Muscle of leg (tissue), 11 donors: Measurements from ENCODE around the gene GRIK4. TPM values are rescaled to one million over a fixed set of nuclear protein-coding genes. Genes with fewer than 3 reads are reported as not detected.

Source experiments
- DNase-seq: peaks from one replicate; pipeline ENCODE4 v3.0.0; 2013
- H3K27ac ChIP-seq: one replicate; pipeline ENCODE4 v1.5.1; 2013; ENCODE audit warnings: mild to moderate bottlenecking, low read length, control low read depth
- H3K27me3 ChIP-seq: one replicate; pipeline ENCODE4 v1.6.1; 2013; ENCODE audit warnings: low read length; ENCODE audit not compliant: control insufficient read depth, insufficient read depth
- H3K36me3 ChIP-seq: one replicate; pipeline ENCODE4 v1.6.1; 2013; ENCODE audit warnings: low read length; ENCODE audit not compliant: control insufficient read depth, insufficient read depth
- H3K4me1 ChIP-seq: one replicate; pipeline ENCODE4 v1.6.1; 2013; ENCODE audit warnings: low read length; ENCODE audit not compliant: control insufficient read depth, insufficient read depth
- H3K4me3 ChIP-seq: one replicate; pipeline ENCODE4 v1.5.1; 2013; ENCODE audit warnings: low read length, control low read depth
- H3K9me3 ChIP-seq: replicated peaks from 2 replicates; pipeline ENCODE4 v1.6.1; 2013; ENCODE audit warnings: low read depth, low read length; ENCODE audit not compliant: control insufficient read depth
- WGBS: methylation state at CpG from one replicate; pipeline ENCODE4 v1.1.5; 2013; ENCODE audit warnings: missing lambda C conversion rate; ENCODE audit not compliant: insufficient coverage; 5-methylcytosine and 5-hydroxymethylcytosine counted together
- polyA plus RNA-seq, 8 donors: library from polyadenylated mRNA; unstranded; fragments of 120-200 nt; gene quantifications; one replicate each; pipeline versions ENCODE4 v1.2.1 to v1.2.3, GENCODE V29; 2013; ENCODE audit warnings: inconsistent platforms in 1 of 8, low replicate concordance in 1 of 8; ENCODE audit not compliant: insufficient read length in 8 of 8, insufficient read depth in 1 of 8
- total RNA-seq: library from RNA; stranded (reverse); fragments of 120-200 nt; gene quantifications from one replicate; pipeline ENCODE4 v1.2.4, GENCODE V29; 2013

The GRIK4 gene
- total and polyA plus RNA-seq, 9 donors, result 0.09 to 1.3 (median 0.50) TPM

DNA sequence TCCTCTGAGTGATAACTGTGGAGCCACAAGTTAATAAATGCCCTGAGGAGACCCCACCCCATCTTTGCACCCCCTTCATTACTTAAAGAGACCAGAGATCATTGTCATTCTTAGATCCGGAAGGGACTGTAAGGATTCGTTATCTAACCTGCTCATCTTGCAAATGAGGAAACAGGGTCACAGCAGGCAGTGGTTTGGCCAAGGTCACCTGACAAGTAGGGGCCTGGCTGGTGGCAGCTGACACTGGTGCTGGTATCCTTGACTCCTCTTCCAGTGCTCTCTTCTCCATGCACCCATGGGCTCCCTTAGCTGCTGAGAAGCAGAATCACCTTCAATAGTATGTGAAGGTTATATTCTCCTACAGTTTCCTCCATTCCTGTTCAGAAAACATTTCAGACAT, 151.6 kb downstream of the GRIK4 start:
- DNase-seq, result no peak
- Histone ChIP-seq H3K4me1 (no peaks in the 10 kb centered on the region), H3K36me3 (no peaks in the 10 kb centered on the region), H3K27me3 (peaks cover 25% of the 10 kb centered on the region), H3K27ac (no peak overlapping the region), H3K9me3 (no peaks in the 10 kb centered on the region), H3K4me3 (no peak overlapping the region)
- WGBS, result 46% methylated on average over 2 of the region's 2 CpGs

DNA sequence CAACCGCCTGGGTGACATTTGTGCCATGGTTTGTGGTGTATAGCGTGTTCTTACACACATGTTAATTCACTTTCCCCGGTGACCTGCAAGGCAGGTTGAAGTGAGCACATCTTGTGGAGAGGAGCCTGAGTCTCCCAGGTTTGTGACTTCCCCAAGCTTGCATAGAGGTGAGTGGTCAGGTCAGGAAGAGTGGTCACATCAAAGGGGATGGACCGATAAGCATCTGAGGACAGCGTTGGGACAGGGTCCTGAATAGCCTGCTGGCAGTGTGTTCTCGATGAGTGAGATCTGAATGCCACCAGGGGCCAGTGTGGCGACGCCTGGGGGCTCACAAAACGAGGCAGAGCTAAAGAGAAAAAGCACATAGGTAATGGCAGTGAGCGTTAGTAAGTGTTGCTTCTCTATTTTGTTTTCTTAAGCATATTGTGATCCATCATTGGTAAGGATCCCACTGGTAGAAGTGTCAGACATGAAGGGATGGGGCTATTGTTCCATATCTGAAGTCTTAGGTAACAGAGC, 154.6 kb downstream of the GRIK4 start:
- peaks cover 17% of the 10 kb centered on the region for H3K27me3 ChIP-seq
- no peak overlapping the region for H3K4me3 ChIP-seq
- H3K27ac ChIP-seq, result no peak overlapping the region
- no peaks in the 10 kb centered on the region for H3K4me1 ChIP-seq
- H3K9me3 ChIP-seq, result no peaks in the 10 kb centered on the region
- 41% methylated on average over 6 of the region's 10 CpGs for WGBS
- no peak for DNase-seq
- H3K36me3 ChIP-seq, result no peaks in the 10 kb centered on the region

DNA sequence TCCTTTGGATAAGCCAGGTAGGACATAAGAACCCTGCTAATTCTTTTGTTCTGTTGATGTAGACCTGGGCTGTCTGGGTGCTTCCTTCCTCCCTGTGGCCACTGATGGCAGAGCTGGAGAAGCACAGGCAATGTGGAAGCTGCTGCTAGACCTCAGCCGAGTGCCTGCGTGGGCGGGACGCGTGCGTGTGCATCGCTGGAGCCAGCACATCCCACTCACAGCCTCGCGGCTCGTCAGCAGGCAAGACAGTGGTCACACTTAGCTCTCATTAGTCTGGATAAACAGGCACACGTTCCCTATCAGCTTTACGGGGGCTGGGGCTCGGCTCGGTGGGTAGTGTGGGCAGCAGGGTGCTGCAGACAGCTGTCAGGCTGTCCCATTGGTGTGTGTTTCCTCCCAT, 155.7 kb downstream of the GRIK4 start:
- Histone ChIP-seq H3K4me1 (no peaks in the 10 kb centered on the region), H3K27me3 (peaks cover 17% of the 10 kb centered on the region), H3K4me3 (no peak overlapping the region), H3K27ac (no peak overlapping the region), H3K36me3 (no peaks in the 10 kb centered on the region), H3K9me3 (no peaks in the 10 kb centered on the region)
- WGBS, result 36% methylated on average over 13 of the region's 14 CpGs
- no peak for DNase-seq

DNA sequence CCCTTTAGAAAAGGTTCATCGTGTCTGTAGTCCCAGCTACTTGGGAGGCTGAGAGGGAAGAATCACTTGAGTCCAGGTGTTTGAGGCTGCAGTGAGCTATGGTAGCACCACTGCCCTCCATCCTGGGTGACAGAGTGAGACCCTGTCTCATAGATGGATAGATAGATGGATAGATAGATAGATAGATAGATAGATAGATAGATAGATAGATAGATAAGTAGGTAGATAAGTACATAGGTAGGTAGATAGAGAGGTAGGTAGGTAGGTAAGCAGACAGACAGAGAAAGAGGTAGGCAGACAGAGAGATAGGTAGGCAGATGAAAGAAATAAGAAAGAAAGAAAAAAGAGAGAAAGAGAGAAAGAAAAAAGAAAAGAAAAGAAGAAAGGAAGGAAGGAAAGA, 156.4 kb downstream of the GRIK4 start:
- Histone ChIP-seq H3K9me3 (no peaks in the 10 kb centered on the region), H3K36me3 (no peaks in the 10 kb centered on the region), H3K4me1 (no peaks in the 10 kb centered on the region), H3K27me3 (peaks cover 13% of the 10 kb centered on the region), H3K4me3 (no peak overlapping the region), H3K27ac (no peak overlapping the region)
- 83% methylated on average over 1 of the region's 1 CpG for WGBS
- no peak for DNase-seq

DNA sequence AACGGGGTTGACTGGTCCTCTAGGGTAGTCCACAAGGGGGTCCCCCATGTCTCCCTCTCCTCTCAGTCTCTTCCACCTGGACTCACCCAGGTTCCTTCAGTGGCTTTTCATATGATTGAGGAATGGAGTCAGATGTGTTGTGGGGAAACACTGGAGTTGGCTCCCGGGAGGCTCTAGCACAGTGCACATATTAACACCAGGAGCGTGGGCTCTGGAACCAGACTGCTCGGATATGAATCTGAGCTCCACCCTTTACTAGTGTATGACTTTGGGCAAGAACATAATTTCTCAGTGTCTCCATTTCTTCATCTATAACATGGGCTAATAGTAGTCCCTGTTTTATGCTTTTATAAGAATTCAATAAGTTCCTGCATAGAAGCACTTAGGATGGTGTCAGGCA, 157.0 kb downstream of the GRIK4 start:
- no CpG with 5 or more reads among the region's 4 CpGs for WGBS

DNA sequence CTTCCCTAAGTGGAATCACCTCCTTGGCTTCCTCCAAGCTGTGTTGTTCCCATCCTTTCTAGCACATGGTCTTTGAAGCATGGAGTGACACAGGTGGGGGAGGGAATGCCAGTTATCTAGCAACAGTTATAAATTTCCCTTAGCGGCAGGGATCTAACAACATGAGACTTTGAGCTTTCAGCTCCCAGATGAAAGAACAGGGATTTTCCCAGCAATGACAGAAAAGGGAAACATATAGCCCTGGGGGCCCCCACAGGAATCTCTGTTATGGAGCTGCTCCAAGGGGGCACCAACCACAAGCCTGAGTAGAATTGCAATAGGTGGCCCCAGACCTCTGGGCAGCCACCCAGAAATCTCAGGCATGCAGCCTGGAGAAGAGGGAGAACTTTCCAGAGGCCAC, 163.0 kb downstream of the GRIK4 start:
- Histone ChIP-seq H3K4me1 (peaks cover 7% of the 10 kb centered on the region), H3K9me3 (no peaks in the 10 kb centered on the region), H3K27me3 (peaks cover 5% of the 10 kb centered on the region), H3K27ac (no peak overlapping the region), H3K36me3 (no peaks in the 10 kb centered on the region), H3K4me3 (no peak overlapping the region)
- WGBS, result no CpG with 5 or more reads among the region's 1 CpG
- DNase-seq, result peak; percentile 11

More for the DNA sequence above, 157.0 kb downstream of the GRIK4 start:
- peaks cover 13% of the 10 kb centered on the region for H3K27me3 ChIP-seq
- no peak for DNase-seq
- H3K27ac ChIP-seq, result no peak overlapping the region
- no peaks in the 10 kb centered on the region for H3K4me1 ChIP-seq
- H3K9me3 ChIP-seq, result no peaks in the 10 kb centered on the region
- no peaks in the 10 kb centered on the region for H3K36me3 ChIP-seq
- H3K4me3 ChIP-seq, result no peak overlapping the region

DNA sequence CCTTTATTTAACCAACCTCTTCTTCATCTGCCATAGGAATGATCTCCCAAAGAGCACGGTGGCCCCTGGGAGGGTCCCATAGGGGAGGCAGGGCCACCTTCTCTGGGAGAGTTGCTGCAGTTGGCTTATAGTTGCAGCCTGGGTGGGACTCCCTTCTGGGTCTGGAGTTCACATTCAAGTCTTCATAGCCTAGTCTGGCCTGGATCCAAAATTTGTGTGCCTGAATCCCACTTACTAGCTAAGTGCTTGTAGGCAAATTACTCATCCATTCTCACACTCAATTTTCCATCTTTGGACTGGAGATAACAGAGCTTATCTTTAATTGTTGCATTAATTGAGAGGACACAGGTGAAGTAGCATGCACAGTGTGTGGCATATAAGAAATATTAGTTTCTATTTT, 163.6 kb downstream of the GRIK4 start:
- peak; percentile 11 for DNase-seq
- H3K36me3 ChIP-seq, result no peaks in the 10 kb centered on the region
- peaks cover 5% of the 10 kb centered on the region for H3K27me3 ChIP-seq
- no peak overlapping the region for H3K27ac ChIP-seq
- no peak overlapping the region for H3K4me3 ChIP-seq
- no CpG with 5 or more reads among the region's 1 CpG for WGBS
- H3K4me1 ChIP-seq, result peaks cover 7% of the 10 kb centered on the region
- H3K9me3 ChIP-seq, result no peaks in the 10 kb centered on the region

DNA sequence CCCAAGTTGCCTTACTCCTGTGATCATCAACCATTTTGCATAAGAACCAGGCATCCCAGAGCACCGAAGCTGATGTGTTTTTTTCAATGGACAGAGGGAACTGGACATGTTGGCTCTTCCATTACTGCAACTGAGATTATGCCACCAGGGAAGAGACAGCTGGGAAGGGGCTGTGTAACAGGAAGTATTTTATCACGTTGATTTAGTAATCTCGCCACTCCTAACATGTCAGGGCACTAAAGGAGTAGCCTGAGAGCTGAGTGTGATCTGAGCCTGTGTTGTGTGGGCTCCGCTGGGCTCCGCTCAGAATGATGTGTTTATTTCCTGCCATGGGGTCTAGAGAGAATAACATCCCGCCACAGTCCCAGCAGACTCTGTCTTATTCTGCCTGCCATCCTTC, 165.4 kb downstream of the GRIK4 start:
- no peaks in the 10 kb centered on the region for H3K36me3 ChIP-seq
- H3K4me1 ChIP-seq, result peaks cover 7% of the 10 kb centered on the region
- H3K27ac ChIP-seq, result no peak overlapping the region
- WGBS, result 60% methylated on average over 1 of the region's 6 CpGs
- DNase-seq, result no peak
- no peak overlapping the region for H3K4me3 ChIP-seq
- H3K9me3 ChIP-seq, result no peaks in the 10 kb centered on the region
- peaks cover 5% of the 10 kb centered on the region for H3K27me3 ChIP-seq

DNA sequence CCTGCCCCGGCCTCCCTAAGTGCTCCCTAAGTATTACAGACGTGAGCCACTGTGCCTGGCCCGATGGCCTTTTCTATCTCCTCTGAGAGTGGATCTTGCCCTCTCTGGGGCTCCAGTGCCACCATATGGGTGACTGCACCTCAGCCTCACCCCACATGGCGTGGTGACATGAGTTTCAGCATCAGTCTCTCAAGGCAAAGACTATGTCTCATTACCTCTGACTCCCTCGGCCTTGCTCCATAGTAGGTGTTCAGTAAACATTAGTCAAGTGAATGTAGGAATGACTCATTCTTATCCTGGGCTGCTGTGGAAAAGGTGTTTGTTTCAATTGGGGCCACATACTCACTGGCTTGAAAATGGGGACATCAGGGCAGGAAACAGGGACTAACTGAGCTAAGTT, 168.8 kb downstream of the GRIK4 start:
- H3K9me3 ChIP-seq, result no peaks in the 10 kb centered on the region
- no peak overlapping the region for H3K4me3 ChIP-seq
- H3K27ac ChIP-seq, result no peak overlapping the region
- H3K27me3 ChIP-seq, result peaks cover 5% of the 10 kb centered on the region
- H3K4me1 ChIP-seq, result no peaks in the 10 kb centered on the region
- H3K36me3 ChIP-seq, result no peaks in the 10 kb centered on the region
- 100% methylated on average over 3 of the region's 5 CpGs for WGBS
- DNase-seq, result no peak

DNA sequence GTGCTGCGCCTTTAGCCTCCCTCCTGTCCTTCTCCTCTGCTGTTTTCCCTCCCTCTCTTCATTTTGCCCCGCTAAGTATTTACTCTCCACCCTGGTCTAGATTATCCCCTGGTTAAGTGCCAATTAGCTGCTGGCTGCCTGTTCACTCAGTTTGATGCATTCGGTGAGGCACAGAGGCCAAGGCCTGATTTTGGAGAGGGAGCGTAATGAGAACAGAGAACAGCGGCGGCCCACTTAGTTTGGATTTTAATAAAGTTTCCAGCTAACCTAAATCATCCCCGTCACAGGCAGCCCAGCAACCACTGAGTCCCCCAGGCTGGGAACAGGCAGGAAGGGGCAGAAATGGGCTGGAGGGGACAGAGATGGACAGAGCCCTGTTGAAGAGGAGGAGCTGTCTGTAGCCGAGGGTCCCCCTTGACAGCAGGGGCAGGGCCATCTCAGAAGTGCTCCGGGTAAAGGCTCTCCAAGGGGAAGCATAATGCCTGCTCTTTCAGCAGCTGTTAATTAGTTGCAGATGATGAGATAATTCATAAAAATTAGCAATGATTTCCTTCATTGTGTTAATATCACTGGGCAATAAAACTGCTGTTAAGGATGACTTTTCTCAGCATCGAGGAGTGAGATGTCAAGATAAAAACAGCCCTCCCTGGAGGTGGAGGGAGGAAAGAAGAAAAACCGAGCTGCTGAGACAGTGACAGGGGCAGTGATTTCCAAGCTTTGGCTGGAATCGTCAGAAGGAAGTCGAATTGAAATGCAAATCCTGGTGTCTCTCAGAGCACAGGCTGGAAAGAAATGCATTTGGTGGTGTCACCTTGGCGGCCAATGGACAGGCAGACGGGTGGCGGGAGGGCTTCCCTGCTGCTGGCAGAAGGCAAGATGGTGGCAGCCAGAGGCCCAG, 170.1 kb downstream of the GRIK4 start:
- Histone ChIP-seq H3K27ac (no peak overlapping the region), H3K9me3 (no peaks in the 10 kb centered on the region), H3K4me3 (no peak overlapping the region), H3K4me1 (no peaks in the 10 kb centered on the region), H3K27me3 (peaks cover under 1% of the 10 kb centered on the region), H3K36me3 (no peaks in the 10 kb centered on the region)
- WGBS, result 54% methylated on average over 9 of the region's 16 CpGs
- DNase-seq, result no peak
